Retinal pigment epithelial cell (primary cell): Measurements from ENCODE around the gene VSX1.

Experiments
- DNase-seq: peaks from one replicate; pipeline ENCODE4 v3.0.0-alpha.2; 2010; ENCODE audit warnings: low read depth
- H3K4me3 ChIP-seq: 2 replicates; pipeline ENCODE4 v1.5.1; 2011; ENCODE audit warnings: mild to moderate bottlenecking, low read length, control low read depth, moderate library complexity
- TF ChIP-seq, protein P1 (sequence below): conservative IDR thresholded peaks from 2 replicates; pipeline ENCODE4 v1.5.1; 2011; ENCODE audit warnings: low read depth, low read length, control low read depth, inconsistent platforms

The VSX1 gene

DNA sequence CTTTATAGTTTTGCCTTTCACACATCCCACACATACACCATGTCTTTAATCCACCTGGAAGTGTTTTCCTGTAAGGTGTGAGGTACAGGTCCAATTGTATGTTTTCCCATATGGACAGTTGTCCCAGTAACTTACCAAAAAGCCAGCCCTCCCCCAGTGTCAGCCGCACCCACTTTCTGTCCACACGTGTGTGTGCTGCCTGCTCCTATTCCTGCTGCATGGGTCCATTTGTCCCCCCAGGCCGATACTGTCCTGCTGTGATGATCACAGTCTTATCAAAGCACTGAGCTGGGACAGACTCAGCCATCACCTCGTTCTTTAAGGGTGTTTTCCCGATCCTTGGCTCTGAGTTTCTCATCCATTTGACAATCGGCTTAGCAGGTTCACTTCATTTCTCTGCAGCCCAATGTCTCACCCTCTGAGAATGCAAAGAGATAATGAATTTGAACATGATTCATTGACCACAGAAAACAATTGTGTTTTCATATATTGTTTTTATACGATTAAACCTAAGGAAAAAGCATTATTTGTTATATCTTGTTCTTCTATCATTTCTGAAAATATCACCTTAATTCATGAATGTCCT lies 9.6 kb downstream of the VSX1 start:
- H3K4me3 ChIP-seq = no peak overlapping the region
- TF ChIP-seq, protein P1, sequence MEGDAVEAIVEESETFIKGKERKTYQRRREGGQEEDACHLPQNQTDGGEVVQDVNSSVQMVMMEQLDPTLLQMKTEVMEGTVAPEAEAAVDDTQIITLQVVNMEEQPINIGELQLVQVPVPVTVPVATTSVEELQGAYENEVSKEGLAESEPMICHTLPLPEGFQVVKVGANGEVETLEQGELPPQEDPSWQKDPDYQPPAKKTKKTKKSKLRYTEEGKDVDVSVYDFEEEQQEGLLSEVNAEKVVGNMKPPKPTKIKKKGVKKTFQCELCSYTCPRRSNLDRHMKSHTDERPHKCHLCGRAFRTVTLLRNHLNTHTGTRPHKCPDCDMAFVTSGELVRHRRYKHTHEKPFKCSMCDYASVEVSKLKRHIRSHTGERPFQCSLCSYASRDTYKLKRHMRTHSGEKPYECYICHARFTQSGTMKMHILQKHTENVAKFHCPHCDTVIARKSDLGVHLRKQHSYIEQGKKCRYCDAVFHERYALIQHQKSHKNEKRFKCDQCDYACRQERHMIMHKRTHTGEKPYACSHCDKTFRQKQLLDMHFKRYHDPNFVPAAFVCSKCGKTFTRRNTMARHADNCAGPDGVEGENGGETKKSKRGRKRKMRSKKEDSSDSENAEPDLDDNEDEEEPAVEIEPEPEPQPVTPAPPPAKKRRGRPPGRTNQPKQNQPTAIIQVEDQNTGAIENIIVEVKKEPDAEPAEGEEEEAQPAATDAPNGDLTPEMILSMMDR = no peak
- DNase-seq = no peak

- TF ChIP-seq, protein P1 = no peak
- H3K4me3 ChIP-seq = no peak overlapping the region
- DNase-seq = no peak
These were observed 10.2 kb downstream of the VSX1 start for GRCh38 chr20:25071734-25072133.

DNA sequence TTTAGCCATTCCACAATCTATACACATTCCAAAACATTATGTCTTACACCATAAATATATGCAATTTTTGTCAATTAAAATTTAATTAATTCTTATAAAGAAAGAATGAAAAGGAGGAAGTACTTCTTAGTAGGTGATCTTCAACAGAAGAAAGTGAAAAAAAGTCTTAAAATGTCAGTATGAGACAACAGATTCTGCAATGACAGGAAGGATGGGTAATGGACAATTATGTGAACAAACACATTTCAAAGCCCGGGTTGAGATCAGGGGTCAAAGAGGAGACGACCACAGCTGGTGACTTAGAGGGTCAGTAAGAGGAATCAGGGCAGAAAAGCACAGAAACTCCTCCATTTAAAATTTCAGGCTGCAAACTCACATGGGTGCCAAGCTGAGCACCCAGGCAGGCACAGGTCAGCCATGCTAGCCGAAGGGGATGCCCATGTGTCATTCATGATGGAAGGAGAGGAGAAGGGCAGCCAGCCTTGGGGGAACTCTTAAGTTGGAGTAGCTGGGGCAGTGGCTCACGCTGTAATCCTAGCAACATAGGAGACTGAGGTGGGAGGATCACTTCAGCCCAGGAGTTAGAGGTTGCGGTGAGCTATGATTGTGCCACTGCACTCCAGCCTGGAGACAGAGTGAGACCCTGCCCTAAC lies 11.0 kb downstream of the VSX1 start:
- no peak overlapping the region for H3K4me3 ChIP-seq
- TF ChIP-seq, protein P1 = no peak
- DNase-seq = no peak

GRCh38 chr20:25067102-25067987 lies 14.6 kb downstream of the VSX1 start:
- no peak overlapping the region for H3K4me3 ChIP-seq
- DNase-seq = no peak
- TF ChIP-seq, protein P1 = no peak

- TF ChIP-seq, protein P1 = no peak
- H3K4me3 ChIP-seq = no peak overlapping the region
- no peak for DNase-seq
These were observed 15.6 kb downstream of the VSX1 start for GRCh38 chr20:25066386-25066785.

- no peak overlapping the region for H3K4me3 ChIP-seq
- DNase-seq = peak; percentile 17
- TF ChIP-seq, protein P1 = peak; percentile 84
These were observed 16.2 kb downstream of the VSX1 start for GRCh38 chr20:25065625-25066338.
